GM10847 (cell line): ENCODE results near the gene SLC38A2.

Source experiments
- POLR2A ChIP-seq: IDR thresholded peaks from 2 replicates; pipeline ENCODE4 v1.6.1; 2011; ENCODE audit not compliant: insufficient read length; ENCODE audit errors: extremely low read depth

Gene SLC38A2

DNA sequence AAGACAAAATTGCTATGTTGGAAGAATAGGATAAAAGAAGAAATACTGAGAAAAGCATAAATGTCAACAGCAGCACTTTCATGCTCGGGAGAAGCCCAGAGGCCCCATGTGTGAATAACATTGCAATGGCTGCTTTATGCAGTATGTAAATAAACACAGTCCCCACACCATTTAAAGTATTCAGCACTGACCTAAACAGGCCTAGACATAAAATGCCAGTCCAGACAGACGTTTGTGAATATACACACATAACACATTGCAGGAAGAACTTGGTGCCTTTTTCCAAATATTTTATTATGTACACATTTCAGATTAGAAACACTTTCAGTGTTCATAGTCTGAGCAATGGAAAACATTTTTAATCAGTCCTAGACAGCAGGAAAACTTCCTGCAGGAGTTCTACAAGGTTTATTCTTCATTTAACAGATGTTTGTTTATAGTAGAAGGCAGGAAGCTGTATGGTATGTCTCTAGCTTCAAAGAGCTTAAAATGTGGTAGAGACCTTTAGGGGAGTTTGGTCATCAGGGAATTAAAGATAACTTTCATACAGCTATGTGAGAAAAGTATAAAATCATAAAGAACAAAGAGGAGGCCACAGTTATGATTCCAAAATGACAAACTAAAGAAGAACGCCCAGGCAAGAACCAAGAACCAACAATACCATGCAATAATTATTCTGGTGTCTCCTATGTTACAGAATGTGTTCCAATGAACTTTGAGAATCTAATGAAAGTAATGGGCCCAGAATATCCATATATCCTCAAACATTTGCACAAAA lies 30.6 kb upstream of the SLC38A2 start:
- TF ChIP-seq POLR2A, result no peak

DNA sequence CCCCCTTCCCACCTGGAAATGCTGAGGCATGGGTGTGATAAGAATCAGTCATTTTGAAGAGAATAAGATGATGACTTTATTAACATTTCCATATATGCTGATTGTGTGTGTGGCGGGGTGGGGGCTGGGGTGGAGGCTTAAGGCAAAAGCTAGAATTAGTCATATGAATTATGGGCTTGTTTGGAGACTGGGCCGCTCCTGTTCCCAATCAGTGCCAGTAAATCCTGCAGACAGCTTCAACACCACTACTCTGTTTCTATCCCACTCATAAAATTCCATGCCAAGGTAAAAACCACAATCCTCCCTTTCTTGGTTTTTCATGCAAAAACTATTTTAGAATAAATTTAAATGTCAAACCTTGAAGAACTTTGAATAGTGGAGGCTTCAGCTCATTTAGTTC lies 29.9 kb upstream of the SLC38A2 start:
- TF ChIP-seq POLR2A, result no peak

DNA sequence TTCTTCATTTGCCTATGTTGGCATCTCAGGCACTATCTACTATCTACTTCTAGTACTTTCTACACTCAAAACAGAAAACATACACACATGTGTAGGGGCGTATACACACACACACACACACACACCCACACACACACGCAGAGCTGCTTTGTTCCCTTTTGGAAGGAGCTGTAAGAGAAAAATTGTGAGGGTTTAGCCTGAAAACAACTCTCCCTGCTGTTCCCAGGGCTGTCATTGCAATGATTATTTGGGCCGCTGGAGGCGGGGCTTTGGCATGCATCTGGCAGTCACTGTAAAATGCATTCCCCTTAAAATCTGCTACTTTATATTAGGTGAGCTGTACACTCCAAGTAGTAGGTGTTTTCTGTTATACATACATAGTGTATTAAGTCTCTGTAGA lies 29.1 kb upstream of the SLC38A2 start:
- no peak for TF ChIP-seq POLR2A

DNA sequence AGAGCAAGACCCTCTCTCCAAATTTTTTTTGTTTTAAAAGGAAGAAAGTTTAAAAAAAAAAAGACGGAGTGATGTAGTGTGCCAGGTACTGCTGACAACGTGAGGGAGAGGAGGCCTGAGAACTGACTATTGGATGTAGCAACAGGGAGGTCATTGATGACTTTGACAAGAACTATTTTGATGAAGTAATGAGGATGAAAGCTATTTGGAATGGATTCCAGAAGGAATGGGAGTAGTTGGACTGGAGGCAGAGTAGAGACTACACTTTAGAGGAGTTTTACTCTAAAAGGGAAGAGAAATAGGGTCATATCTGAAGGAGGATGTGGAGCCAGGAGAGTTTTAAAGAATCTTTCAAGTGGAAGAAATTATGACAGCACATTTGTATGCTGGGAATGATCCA lies 27.8 kb upstream of the SLC38A2 start:
- no peak for TF ChIP-seq POLR2A

DNA sequence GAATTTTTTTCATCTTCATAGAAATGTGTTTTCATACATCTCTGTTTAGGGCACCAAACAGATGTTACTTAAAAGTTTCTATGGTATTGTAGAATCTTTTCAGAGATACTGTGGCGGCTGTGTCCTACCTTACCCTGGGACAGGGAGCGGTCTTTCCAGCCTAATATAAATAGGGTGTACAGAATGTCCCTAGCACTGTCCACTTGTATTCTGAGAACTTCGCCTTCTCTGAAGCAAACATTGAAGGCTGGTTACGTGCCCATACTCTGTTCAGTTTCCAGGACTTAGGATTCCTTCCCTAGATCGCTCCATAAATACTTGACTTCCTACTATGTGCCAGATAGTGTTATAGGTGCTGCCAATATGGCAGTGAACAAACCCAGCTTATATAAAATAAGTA lies 24.3 kb upstream of the SLC38A2 start:
- no peak for TF ChIP-seq POLR2A

DNA sequence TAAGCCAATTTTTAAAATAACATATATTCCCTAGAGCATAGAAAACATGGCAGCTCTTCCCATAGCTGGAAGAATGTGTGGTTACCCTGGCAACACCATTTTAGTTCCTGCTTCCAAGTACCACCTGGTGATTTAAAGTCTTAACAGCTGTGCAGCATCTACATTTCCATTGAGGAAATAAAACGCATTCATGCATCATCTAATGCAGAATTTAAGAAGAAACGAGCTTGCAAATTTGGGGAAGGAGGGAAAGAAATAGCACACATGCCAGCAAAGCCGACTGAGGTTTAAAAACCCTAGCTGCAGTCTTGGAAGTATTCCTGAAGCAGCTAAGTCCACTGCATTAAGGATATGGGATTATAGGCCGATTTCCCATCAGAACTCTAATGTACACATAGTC lies 22.8 kb upstream of the SLC38A2 start:
- TF ChIP-seq POLR2A, result no peak

DNA sequence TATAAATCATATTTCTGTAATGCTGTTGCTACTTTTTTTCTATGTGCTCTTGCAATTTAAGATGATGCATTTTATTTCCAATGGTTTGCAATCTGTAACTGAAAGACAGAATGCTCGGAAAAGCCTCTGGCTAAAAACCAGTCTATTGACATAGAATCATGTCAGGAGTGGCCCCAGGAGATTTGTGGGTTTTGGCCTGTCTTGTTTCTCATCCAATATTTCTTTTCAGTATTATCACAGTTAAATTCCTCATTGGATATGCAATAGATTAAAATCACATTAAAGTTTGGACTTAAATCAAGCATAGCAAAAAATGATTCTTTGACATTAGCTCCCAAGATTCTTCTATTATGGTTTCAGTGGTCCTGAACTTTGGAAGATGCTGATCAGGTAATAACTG lies 19.1 kb upstream of the SLC38A2 start:
- TF ChIP-seq POLR2A, result no peak

DNA sequence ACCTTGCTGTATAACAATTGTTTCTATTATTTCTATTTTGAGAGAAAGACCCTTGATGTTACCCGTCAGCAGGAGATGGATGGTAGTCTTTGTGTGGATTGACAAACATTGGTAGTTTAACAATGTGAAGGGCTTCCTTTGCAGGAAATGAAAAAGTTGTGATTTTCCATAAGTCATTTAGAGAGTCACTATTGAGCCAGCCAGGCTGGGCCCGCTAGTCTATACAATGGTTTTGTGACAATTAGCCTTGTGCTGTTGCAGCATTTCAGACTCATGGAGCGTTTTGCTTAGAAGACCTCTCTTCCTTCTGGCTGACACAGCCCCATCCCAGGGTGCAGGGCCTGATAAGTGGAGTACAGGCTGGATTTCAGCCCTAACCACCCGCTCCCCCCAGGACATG lies 18.3 kb upstream of the SLC38A2 start:
- TF ChIP-seq POLR2A, result no peak

DNA sequence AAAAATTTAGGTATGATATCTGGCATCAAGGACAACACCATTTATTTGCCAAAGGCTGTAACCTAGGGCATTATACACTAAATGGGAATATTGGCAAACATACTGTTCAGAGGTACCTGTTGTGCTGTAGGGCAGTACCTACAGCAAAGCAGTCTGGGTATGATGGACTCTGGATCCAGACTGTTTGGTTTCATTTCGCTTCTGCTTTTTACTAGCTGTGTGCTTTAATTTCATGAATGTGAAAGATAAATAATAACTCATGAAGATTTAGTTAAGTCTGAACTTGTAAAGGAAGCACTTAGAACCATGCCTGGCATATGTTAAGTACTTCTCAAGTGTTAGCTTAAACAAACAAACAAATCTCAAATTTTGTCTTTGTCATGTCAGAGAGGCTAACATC lies 17.7 kb upstream of the SLC38A2 start:
- no peak for TF ChIP-seq POLR2A

DNA sequence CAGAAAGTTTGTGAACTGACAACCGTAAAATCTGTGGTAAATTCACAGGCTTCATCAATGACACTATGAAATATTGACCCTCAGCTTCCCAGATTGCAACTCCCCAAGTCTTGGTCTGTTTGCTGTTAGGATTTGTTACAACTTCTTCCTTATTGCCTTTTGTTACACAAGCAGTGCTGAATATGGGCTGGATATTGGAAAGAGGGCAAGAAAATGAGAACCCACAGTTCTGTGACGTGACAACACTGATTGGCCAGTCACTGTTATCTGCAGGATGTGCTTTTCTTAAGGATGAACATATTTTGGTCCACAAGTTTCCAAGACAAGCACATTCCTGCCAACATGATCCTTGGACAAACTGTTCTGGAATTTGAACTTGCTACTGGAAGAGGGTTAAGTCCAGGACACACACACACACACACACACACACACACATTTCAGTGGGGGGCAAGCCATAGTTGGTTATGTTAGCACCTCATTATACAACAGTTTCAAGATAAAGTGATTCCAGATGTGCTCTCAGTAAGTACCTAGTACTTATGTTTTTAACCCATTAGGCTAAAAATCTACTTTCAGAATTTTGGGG lies 16.6 kb upstream of the SLC38A2 start:
- no peak for TF ChIP-seq POLR2A

DNA sequence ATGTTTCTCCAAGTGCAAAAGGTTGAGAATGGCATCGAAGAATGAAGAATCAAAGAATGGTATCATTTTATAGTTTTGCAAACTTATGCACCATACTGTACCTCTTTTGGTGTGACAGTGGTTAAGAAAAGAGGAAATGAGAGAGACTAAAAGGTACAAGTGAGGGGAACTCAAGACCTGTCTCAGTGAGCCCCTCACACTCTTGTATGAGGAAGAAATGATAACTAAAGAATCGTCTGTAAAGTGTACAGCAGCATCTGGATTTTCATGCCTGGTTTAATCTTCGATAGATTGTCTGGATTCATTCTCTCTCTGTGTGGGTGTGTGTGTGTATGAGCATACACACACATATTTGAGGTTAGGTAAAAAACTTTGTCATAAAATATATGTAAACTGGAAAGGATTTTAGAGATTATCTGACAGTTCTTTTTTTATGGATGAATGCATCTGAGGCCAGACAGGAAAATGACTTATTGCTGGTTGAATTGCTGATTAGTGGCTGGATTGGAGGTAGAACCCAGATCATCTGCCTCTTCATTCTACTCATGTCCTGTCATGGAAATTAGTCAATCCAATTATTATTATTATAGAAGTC lies 16.0 kb upstream of the SLC38A2 start:
- TF ChIP-seq POLR2A, result no peak

DNA sequence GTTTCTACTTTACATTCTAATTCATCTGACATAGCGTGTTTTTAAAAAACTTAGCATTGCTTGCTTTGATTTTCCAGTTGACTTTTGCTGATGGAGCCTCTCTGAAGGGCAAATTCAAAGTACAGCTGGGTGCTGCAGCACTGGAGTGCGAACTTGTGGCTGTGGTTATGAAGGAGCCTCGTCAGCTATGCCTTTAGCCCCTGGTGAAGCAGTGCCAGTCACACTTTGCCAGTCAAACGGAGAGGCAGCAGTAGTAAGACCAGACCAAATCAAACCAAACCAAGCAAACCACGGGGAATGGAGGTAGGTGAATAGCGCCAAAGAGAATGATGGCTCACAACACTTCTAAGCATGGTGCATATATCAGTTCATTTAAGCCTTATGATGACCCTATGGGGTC lies 15.1 kb upstream of the SLC38A2 start:
- TF ChIP-seq POLR2A, result no peak

DNA sequence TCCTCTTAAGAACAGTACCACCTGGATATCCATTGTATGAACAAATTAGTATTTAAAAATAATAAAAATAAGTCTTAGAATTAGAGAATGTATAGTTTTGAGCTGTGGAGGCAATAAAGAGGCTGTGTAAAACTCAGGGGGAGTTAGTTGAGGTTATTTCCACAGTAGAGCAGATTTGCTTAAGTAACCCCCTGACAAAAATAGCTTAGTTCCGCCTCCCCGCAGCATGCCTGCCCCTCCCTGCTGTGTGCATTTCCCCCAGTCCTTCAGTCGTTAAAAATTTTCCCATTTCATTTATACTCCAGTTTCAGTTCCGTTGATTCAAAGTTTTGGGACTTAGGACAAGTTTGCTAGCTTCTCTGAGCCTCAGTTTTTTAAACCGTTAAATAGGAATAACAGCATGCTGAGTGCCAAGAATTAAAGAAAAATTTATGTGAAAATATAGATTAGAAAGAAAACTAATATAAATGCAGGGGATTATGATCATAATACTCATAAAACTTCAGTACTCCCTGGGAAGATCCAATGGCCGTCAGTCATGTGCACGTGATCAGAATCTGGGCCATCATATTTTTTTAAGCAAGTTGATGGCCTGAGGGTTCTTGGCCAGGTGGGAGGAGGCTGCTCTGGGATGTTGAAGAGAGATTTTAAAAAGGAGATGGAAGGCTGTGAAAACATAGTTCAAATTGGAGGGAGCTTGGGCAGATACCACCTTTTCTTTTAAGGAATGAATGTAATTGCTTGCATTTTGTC lies 14.5 kb upstream of the SLC38A2 start:
- no peak for TF ChIP-seq POLR2A

DNA sequence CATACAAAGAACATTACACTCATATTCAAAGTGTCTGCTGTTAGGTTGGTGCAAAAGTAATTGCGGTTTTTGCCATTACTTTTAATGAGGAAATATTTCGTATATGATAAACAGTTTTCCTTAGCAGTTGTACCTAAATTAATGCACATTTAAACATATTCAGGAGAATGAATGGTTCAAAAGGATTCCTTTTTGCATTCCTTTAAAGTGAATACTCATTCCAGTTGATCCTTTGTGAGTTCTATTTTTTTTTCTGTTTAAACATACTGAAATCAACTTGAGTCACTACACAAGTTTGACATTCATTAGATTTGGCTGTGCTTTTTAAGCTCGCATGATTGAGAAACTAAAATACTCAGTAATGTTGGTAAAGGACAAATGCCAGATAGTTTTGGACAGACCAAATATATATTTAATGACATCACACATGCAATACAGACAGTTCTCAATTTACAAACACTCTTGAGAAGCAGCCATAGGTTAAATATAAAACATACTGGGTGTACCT lies 13.8 kb upstream of the SLC38A2 start:
- no peak for TF ChIP-seq POLR2A

DNA sequence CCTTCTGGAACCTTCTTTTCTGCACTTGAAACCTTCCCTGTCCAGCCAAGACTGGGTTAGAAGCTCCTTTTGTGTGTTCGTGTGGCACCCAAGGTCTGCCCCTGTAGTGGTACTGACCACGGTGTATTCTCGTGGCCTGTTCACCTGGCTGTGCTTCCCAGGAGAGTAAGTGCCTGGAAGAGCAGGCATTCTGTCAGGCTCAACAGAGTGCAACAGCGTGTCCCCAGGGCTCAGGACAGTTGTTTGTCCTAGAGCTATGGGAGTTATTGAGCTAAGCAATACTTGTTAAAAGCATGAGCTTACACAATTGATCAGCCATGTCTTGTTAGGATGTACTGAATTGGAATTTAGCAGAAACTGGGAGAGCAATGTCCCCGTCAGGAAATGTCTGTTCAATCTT lies 12.9 kb upstream of the SLC38A2 start:
- no peak for TF ChIP-seq POLR2A

DNA sequence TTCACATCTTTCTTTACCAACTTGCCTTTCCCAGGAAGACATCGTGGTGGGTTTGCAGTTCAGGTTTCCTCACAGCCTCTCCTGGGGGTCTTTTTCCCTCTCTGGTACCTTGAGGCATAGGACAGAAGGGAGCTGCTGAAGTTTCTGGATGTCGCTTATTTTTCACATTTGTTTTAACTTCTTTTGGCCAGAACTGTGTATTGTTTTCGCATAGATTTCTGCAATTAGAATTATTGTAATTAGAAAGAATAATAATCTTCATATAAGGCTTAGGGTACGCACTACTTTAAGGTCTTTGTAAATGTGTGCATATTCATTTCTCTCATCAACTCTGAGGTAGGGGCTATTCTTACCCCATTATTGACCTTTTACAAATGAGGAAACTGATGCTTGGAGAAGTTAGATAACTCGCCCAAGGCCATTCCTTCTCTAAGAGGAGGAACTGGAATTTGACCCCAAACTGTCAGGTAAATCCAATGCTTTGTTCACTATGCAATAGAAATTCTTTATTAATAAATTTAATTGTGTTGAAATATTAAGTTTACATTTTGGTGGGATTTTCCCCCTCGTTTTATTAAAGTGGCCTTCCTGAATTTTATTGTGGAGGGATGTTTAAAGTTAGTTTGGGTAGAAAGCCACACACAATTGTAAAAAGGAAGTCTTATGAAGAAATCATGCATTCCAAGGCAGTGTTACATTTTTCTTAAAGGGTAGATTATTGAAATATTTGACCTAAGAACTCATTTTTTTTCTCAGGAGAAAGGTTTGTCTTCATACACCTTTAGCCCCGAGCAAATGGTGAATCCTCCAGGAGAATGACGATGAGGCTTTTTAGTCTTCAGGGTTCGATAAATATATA lies 12.1 kb upstream of the SLC38A2 start:
- TF ChIP-seq POLR2A, result no peak
